Sciatic nerve (tissue), 2 donors: ENCODE results near the gene CDH13. TPM values are rescaled to one million over a fixed set of nuclear protein-coding genes. Genes with fewer than 3 reads are reported as not detected.

Source experiments
- ATAC-seq: fragments of 200-7000 bp; cut with Tn5 transposase; one replicate; pipeline ENCODE4 v1.9.1; 2020; ENCODE audit warnings: mild to moderate bottlenecking, moderate library complexity
- DNase-seq: peaks from one replicate; pipeline ENCODE4 v3.0.0-alpha.2; 2020; ENCODE audit warnings: low spot score
- intact Hi-C: fragments of 100-400 bp; cut with DNase I; formaldehyde crosslinking; loops from one replicate; pipeline ENCODE4 v1.14.2; 2022
- total RNA-seq: library from RNA; stranded (reverse); fragmentation: NEBNext Ultra II Directional; extraction: Animal tissue kit (Norgen Biotek cat#: 25700); gene quantifications from one replicate; pipeline ENCODE4 v1.2.1, GENCODE V29; 2021
- donor health status: DM: no; HTN: no; CAD: no.
- donor health status: DM: no; HTN: no; CAD: no.

Gene CDH13
- total RNA-seq, 1 donor from 2014 or later, result 7.5 TPM

DNA sequence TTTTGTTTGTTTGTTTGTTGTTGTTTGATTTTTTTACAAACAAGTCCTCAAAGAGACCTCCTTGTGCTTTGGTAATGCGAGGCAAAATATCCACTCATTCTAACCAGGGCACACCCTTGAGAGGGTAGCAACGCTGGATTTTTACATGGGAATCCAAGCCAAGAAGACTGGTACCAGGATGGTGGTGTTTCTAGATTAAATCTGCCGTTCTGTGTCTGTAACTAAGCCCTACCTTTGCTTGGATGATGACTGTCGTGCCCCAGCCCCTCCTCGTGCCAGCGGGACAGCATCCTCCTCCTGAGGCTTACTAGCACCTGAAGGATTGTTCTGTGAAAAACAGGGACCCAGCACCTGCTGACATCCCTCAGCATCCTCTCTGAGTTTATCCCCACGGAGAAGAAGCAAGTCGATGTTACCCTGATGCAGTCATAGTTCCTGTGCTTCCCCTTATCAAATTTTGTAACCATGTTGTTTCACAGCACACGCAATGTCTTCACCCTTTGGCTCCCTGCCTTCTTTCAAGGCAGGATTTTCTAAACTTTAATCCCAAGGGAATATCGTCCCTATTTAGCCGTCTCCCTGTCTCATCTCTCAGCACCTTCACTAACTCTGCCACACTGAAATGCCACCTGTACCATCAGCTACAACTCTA, 1175.9 kb downstream of the CDH13 start:
- intact Hi-C loops, result no loop called here
- DNase-seq, result no peak
- ATAC-seq, result no peak

GRCh38 chr16:83803811-83804210, 1177.0 kb downstream of the CDH13 start:
- DNase-seq (no peak), ATAC-seq (no peak)
- intact Hi-C loops, result no loop called here

GRCh38 chr16:83804366-83804765, 1177.6 kb downstream of the CDH13 start:
- no peak for ATAC-seq
- intact Hi-C loops, result no loop called here
- DNase-seq, result no peak

DNA sequence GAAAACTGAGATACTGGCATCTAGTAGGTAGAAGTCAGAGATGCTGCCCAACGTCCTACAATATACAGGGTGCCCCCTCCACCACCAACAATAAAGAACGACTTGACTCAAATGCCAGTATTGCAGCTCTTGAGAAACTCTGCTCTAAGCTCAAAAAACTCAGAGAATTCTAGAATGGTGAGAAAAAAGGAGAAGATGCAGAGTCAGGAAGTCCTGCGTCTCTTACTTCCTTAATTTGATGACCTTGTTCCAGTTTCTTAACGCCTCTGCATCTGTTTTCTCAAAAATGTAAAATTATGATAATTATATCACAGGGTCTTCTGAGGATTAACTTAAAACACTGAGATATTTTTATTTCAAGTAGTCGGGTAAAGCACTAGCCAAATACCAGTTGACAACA, 1179.3 kb downstream of the CDH13 start:
- intact Hi-C loops, result no loop called here
- ATAC-seq, result no peak

GRCh38 chr16:83806731-83807130, 1180.0 kb downstream of the CDH13 start:
- intact Hi-C loops, result no loop called here
- no peak for ATAC-seq
- DNase-seq, result no peak

More for the DNA sequence above, 1179.3 kb downstream of the CDH13 start:
- DNase-seq, result no peak

DNA sequence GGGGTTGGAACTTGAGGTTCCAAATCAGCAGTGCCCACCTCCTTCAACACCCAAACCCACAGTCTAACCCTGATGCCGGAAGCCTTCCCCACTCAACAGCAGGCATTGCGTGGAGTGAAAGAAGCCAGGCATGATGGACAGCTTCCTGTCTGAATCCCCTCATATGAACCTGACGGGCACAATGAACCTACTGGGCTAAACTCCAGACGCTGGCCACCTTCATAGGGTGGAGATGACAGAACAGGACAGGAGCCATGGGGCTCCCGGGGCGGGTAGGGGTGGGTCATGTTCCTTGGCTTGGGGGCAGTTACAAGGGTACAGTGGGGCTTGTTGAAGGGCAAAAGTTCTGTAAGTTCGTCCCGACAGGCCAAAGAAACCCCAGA, 1180.5 kb downstream of the CDH13 start:
- DNase-seq (no peak), ATAC-seq (no peak)
- intact Hi-C loops, result no loop called here

- intact Hi-C loops, result no loop called here
- ATAC-seq (peak; percentile 99), DNase-seq (peak; percentile 97)
These were observed 1181.2 kb downstream of the CDH13 start, which contains the start of gene HSBP1 for GRCh38 chr16:83807710-83808572. Gene HSBP1 (plus strand): TSS chr16:83807978. CDS start chr16:83808077, 99 bp downstream.

DNA sequence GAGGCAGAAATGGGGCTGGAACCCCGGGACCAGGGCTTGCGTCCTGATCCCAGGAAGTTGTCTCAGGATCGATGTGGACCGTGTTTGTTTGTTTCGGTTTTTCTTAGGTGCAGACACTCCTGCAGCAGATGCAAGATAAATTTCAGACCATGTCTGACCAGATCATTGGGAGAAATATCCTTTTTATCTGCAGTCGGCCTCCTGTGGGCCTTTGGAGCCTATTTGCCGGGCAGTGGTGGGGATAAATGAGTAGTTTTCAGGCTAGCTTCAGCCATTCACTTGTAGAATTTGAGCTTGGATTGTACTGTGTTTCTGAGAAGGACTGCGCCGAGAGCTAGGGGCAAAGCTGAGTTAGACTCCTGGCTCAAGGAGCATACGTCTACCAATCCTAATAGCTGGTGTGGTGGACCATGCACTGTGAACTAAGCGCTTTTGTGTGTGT, 1181.8 kb downstream of the CDH13 start:
- intact Hi-C loops, result no loop called here
- no peak for ATAC-seq
- DNase-seq, result no peak

GRCh38 chr16:83809092-83809491, 1182.3 kb downstream of the CDH13 start:
- intact Hi-C loops, result no loop called here
- ATAC-seq (no peak), DNase-seq (peak; percentile 18)

DNA sequence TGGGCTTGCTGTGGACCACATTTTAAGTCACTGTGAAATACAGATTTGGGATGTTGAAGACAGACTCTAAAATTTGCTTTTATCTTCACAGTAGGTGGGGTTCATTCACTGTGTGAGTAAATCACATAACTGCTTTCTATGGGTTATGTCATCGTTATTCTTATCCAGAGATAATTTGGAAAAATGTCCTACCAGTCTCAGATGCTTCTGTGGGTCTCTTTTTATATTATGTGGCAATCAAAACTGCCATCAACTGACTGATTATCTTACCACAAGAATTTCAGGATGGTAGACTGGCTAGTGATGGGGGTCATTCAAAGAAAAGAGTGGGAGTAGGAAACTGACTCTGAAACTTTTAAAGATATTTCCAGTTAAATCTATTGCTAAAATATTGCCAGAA, 1184.1 kb downstream of the CDH13 start:
- DNase-seq (no peak), ATAC-seq (no peak)
- intact Hi-C loops, result no loop called here

- peak; percentile 64 for DNase-seq
- intact Hi-C loops, result no loop called here
These were observed 1187.3 kb downstream of the CDH13 start for GRCh38 chr16:83813823-83814658.

DNA sequence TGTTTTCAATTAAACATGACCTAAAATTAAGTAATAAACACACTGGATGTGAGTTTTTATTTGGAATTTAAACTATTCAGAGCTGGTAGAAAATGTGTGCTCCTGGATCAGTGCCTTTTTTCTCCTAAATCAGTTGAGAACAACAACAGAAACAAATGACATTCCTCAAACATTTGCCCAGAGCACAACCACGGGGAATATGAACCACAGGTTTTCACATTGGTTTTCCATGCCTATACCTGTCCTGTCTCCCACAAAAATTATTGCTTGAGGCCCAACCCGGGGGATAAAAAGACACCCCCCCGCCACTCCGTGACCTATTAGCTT, 1187.9 kb downstream of the CDH13 start:
- ATAC-seq (peak; percentile 27), DNase-seq (no peak)
- intact Hi-C loops, result no loop called here

More at GRCh38 chr16:83813823-83814658, 1187.3 kb downstream of the CDH13 start:
- ATAC-seq, result peak; percentile 96

- DNase-seq, result no peak
- intact Hi-C loops, result no loop called here
- no peak for ATAC-seq
These were observed 1190.3 kb downstream of the CDH13 start for GRCh38 chr16:83817022-83817421.

DNA sequence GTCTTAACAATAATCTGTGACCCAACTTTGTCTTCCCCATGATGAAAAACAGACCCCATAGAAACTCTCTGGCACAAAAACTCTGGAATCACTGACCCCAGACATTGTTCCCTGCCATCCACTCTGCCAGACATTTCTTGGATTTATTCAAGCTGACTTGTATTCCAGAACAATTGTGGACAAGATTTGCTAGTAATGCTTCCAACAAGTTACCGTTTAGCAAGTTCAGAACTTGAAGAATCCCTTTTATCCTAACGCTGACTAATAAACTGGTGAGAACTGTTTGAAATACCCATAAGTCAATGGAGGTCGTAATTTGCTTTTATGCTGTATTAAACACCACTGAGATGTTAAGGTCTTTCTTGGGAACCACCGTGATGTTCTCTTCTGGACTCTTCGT, 1191.5 kb downstream of the CDH13 start:
- DNase-seq (no peak), ATAC-seq (no peak)
- intact Hi-C loops, result no loop called here

DNA sequence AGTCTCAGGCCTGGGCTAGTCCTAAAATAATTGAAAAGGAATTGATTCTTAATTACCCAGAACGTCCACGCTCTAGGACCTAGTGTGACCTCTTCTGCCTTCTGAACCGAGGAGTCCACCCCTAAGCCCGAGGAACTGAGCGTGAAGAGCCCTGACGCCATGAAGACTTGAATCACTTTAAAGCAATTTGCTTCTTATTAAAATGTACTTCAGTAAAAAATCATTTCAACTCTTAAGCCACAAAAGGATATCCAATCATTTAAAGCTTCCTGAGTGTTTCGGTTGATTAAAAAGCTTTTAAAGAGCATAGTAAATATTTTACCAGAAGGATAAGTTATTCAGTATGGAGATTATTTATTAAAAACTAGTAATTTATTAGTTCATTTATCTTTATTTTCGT, 1192.6 kb downstream of the CDH13 start:
- intact Hi-C loops, result no loop called here
- no peak for ATAC-seq
- DNase-seq, result no peak

DNA sequence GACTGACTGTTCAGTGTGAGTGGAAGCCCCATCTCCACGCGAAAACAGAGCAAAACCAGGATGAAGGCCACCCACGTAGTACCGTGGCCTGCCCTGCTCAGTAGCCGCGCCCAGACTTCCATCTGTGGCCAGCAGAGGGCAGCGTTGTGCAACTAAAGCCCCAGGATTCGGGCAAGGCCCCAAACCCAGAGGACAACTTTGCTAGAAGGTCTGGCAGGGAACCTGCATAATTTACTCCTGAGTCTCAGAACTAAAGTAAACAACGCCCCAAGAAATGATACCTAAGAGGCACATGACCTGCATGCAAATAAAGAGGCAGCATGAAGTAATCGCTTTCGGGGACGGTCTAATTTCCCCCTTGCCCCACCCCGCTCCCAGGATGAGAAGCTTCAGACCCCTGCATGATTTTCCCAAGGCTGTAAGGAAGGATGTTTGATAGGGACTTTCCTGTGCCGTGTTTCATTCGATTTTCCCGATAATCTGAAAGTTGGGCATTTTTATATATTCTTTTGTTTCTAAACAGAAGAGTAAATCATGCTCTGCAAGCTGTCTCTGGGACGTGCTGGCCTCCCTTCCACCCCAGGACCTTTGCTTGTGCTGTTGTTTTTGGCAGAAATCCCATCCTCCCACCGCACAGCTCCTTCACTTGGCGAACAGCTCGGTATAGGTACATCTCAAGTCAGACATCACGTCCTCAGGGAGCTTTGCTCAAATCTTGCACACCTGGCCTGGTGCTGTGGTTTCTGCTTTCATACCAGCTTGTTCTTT, 1199.6 kb downstream of the CDH13 start:
- intact Hi-C loops, result loop anchor here (10.0 kb wide), 1 partner anchor 58 kb away; no protein-coding TSS in a partner anchor
- DNase-seq, result peak; percentile 93
- peak; percentile 84 for ATAC-seq

DNA sequence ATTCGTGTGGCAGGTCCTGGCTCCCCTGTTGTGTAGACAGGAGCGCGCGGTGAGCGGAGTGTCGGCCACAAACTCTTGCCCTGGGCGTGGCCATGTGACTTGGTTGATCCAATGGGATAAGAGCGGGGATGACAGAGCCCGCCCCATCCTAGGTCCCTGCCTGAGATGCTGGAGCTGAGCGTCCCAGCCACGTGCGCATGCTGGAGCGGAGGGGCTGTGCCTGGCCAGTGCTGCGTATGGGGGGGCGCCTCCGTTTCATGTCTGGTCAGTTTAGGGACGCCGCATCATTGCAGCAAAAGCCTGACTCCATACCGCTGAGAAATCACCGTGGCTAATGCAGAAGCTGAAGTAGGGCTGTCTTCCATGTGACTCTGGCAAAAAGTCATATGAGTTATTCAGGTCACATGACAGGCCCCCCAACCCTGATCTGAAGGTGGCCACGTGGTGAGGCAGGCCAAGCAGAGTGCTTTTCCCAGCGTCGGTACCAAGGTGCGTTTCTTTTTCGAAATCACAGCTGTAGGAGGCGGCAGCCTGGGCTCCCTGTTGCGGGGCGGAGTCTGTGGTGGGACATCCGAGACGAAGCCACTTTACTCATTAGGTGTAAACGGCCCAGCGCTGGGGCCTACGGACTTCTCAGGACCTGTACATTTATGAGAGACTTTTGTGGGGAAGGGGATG, 1203.5 kb downstream of the CDH13 start:
- no peak for ATAC-seq
- no peak for DNase-seq
- intact Hi-C loops, result loop anchor here (5.0 kb wide), 1 partner anchor 1228 kb away; no protein-coding TSS in a partner anchor
